Neuron (in vitro differentiated cells): ENCODE data around the gene TRPC1.

Experiments
- H2AFZ ChIP-seq: one replicate; pipeline ENCODE4 v1.6.1; 2013; ENCODE audit warnings: low read depth, mild to moderate bottlenecking, inconsistent platforms, low read length, moderate library complexity
- H3K27me3 ChIP-seq: one replicate; pipeline ENCODE4 v1.6.1; 2013; ENCODE audit warnings: low read length; ENCODE audit not compliant: insufficient read depth
- H3K36me3 ChIP-seq: one replicate; pipeline ENCODE4 v1.6.1; 2013; ENCODE audit warnings: low read length; ENCODE audit not compliant: insufficient read depth
- H3K4me1 ChIP-seq: one replicate; pipeline ENCODE4 v1.6.1; 2013; ENCODE audit warnings: low read length; ENCODE audit not compliant: insufficient read depth
- H3K4me3 ChIP-seq: 2 replicates; pipeline ENCODE4 v1.5.1; 2013; ENCODE audit warnings: mild to moderate bottlenecking, low read length, moderate library complexity
- H3K9me3 ChIP-seq: one replicate; pipeline ENCODE4 v1.6.1; 2013; ENCODE audit warnings: low read length

Gene TRPC1

GRCh38 chr3:142779591-142779990 lies 55.8 kb downstream of the TRPC1 start:
- Histone ChIP-seq H3K27me3 (no peaks in the 10 kb centered on the region), H3K9me3 (no peaks in the 10 kb centered on the region), H2AFZ (no peak overlapping the region), H3K4me1 (no peaks in the 10 kb centered on the region), H3K36me3 (no peaks in the 10 kb centered on the region), H3K4me3 (no peak overlapping the region)

- Histone ChIP-seq H3K4me1 (no peaks in the 10 kb centered on the region), H2AFZ (no peak overlapping the region), H3K27me3 (no peaks in the 10 kb centered on the region), H3K36me3 (no peaks in the 10 kb centered on the region), H3K9me3 (no peaks in the 10 kb centered on the region), H3K4me3 (no peak overlapping the region)
These were observed 58.8 kb downstream of the TRPC1 start for GRCh38 chr3:142782616-142783015.

- H3K36me3 ChIP-seq, result no peaks in the 10 kb centered on the region
These were observed 60.4 kb downstream of the TRPC1 start for GRCh38 chr3:142784228-142784627.

GRCh38 chr3:142785996-142786395 lies 62.2 kb downstream of the TRPC1 start:
- Histone ChIP-seq H2AFZ (no peak overlapping the region), H3K9me3 (no peaks in the 10 kb centered on the region), H3K27me3 (no peaks in the 10 kb centered on the region), H3K4me3 (no peak overlapping the region), H3K4me1 (no peaks in the 10 kb centered on the region), H3K36me3 (no peaks in the 10 kb centered on the region)

More at GRCh38 chr3:142784228-142784627, 60.4 kb downstream of the TRPC1 start:
- H3K4me1 ChIP-seq, result no peaks in the 10 kb centered on the region
- no peak overlapping the region for H3K4me3 ChIP-seq
- H2AFZ ChIP-seq, result no peak overlapping the region
- H3K27me3 ChIP-seq, result no peaks in the 10 kb centered on the region
- H3K9me3 ChIP-seq, result no peaks in the 10 kb centered on the region

GRCh38 chr3:142787719-142788118 lies 63.9 kb downstream of the TRPC1 start:
- Histone ChIP-seq H3K36me3 (no peaks in the 10 kb centered on the region), H3K4me1 (no peaks in the 10 kb centered on the region), H3K9me3 (no peaks in the 10 kb centered on the region), H3K27me3 (no peaks in the 10 kb centered on the region), H2AFZ (no peak overlapping the region), H3K4me3 (no peak overlapping the region)

GRCh38 chr3:142794508-142794907 lies 70.7 kb downstream of the TRPC1 start:
- H3K4me1 ChIP-seq, result no peaks in the 10 kb centered on the region
- peaks cover 2% of the 10 kb centered on the region for H3K9me3 ChIP-seq
- no peak overlapping the region for H3K4me3 ChIP-seq
- H3K36me3 ChIP-seq, result no peaks in the 10 kb centered on the region
- H2AFZ ChIP-seq, result no peak overlapping the region
- no peaks in the 10 kb centered on the region for H3K27me3 ChIP-seq

- H3K9me3 ChIP-seq, result peaks cover 2% of the 10 kb centered on the region
- H3K4me3 ChIP-seq, result no peak overlapping the region
- H2AFZ ChIP-seq, result no peak overlapping the region
- H3K4me1 ChIP-seq, result no peaks in the 10 kb centered on the region
- H3K27me3 ChIP-seq, result no peaks in the 10 kb centered on the region
- no peaks in the 10 kb centered on the region for H3K36me3 ChIP-seq
These were observed 71.5 kb downstream of the TRPC1 start for GRCh38 chr3:142795332-142795731.

GRCh38 chr3:142796823-142797222 lies 73.0 kb downstream of the TRPC1 start:
- no peaks in the 10 kb centered on the region for H3K4me1 ChIP-seq
- no peaks in the 10 kb centered on the region for H3K27me3 ChIP-seq
- no peak overlapping the region for H3K4me3 ChIP-seq
- no peak overlapping the region for H2AFZ ChIP-seq
- peaks cover 2% of the 10 kb centered on the region for H3K9me3 ChIP-seq
- no peaks in the 10 kb centered on the region for H3K36me3 ChIP-seq

GRCh38 chr3:142801746-142802145 lies 77.9 kb downstream of the TRPC1 start:
- Histone ChIP-seq H3K4me1 (no peaks in the 10 kb centered on the region), H3K36me3 (peaks cover 4% of the 10 kb centered on the region), H2AFZ (no peak overlapping the region), H3K4me3 (no peak overlapping the region), H3K9me3 (no peaks in the 10 kb centered on the region), H3K27me3 (no peaks in the 10 kb centered on the region)

- Histone ChIP-seq H3K27me3 (no peaks in the 10 kb centered on the region), H2AFZ (no peak overlapping the region), H3K4me1 (peaks cover under 1% of the 10 kb centered on the region)
These were observed 79.1 kb downstream of the TRPC1 start for GRCh38 chr3:142802891-142803290.

GRCh38 chr3:142808103-142808917 lies 84.5 kb downstream of the TRPC1 start:
- H3K4me3 ChIP-seq, result no peak overlapping the region
- peaks cover 4% of the 10 kb centered on the region for H3K36me3 ChIP-seq
- no peaks in the 10 kb centered on the region for H3K27me3 ChIP-seq
- H2AFZ ChIP-seq, result no peak overlapping the region
- peaks cover 8% of the 10 kb centered on the region for H3K4me1 ChIP-seq
- H3K9me3 ChIP-seq, result no peaks in the 10 kb centered on the region

More at GRCh38 chr3:142802891-142803290, 79.1 kb downstream of the TRPC1 start:
- Histone ChIP-seq H3K36me3 (peaks cover 4% of the 10 kb centered on the region), H3K4me3 (no peak overlapping the region), H3K9me3 (no peaks in the 10 kb centered on the region)

GRCh38 chr3:142809259-142809658 lies 85.4 kb downstream of the TRPC1 start:
- Histone ChIP-seq H3K4me3 (no peak overlapping the region), H2AFZ (no peak overlapping the region), H3K36me3 (peaks cover 4% of the 10 kb centered on the region), H3K9me3 (no peaks in the 10 kb centered on the region), H3K4me1 (peaks cover 8% of the 10 kb centered on the region), H3K27me3 (no peaks in the 10 kb centered on the region)

GRCh38 chr3:142815803-142816202 lies 92.0 kb downstream of the TRPC1 start:
- H3K4me3 ChIP-seq, result no peak overlapping the region
- H2AFZ ChIP-seq, result no peak overlapping the region
- H3K9me3 ChIP-seq, result peaks cover 2% of the 10 kb centered on the region
- H3K27me3 ChIP-seq, result no peaks in the 10 kb centered on the region
- no peaks in the 10 kb centered on the region for H3K36me3 ChIP-seq
- no peaks in the 10 kb centered on the region for H3K4me1 ChIP-seq

- H3K9me3 ChIP-seq, result peaks cover 2% of the 10 kb centered on the region
- no peaks in the 10 kb centered on the region for H3K27me3 ChIP-seq
- no peaks in the 10 kb centered on the region for H3K36me3 ChIP-seq
- H3K4me3 ChIP-seq, result no peak overlapping the region
- no peak overlapping the region for H2AFZ ChIP-seq
- H3K4me1 ChIP-seq, result no peaks in the 10 kb centered on the region
These were observed 93.5 kb downstream of the TRPC1 start for GRCh38 chr3:142817356-142817755.
